ENCODE measurements around the gene UXT. TPM values are rescaled to one million over a fixed set of nuclear protein-coding genes. Genes with fewer than 3 reads are reported as not detected.

UXT gene
- total and polyA plus RNA-seq, 9 of the 15 experiments (the other 6 are each of a cell fraction or from before 2014, with no cell fraction given) = 141 to 300 (median 204) TPM

GRCh38 chrX:47650164-47651042 is 8.6 kb downstream of the UXT start, which contains the start of gene ELK1 (continued):
- TF ChIP-seq CHD7 (IDR thresholded peaks at IDR 0.05; ENCODE audit: low read depth, low read length) (no peak), ZBTB26 (CRISPR knock-in tag; IDR thresholded peaks at IDR 0.05) (no peak), TCFL5 (CRISPR knock-in tag; conservative IDR thresholded peaks at IDR 0.05) (no peak), CBX3 (IDR thresholded peaks at IDR 0.05; ENCODE audit: borderline replicate concordance in 1 of 2, low read length in 2 of 2) (0 out of 3 replicates have a peak, but pooled peaks of 1 of the 2 experiments have one; percentile 11), PATZ1 (CRISPR knock-in tag; IDR thresholded peaks at IDR 0.05; ENCODE audit: borderline replicate concordance) (no peak), TCF7L2 (IDR thresholded peaks at IDR 0.05; ENCODE audit: low read depth, low read length) (peak; percentile 59; the same call in 1 of the 2 replicates), ZC3H4 (CRISPR knock-in tag; IDR thresholded peaks at IDR 0.05; ENCODE audit: borderline replicate concordance) (no peak), NFRKB (IDR thresholded peaks at IDR 0.05; ENCODE audit: low read depth) (peak; percentile 29; the same call in 1 of the 2 replicates), ZNF184 (CRISPR knock-in tag; IDR thresholded peaks at IDR 0.05) (no peak), PTRF (tag; IDR thresholded peaks at IDR 0.05) (no peak), ETV6 (IDR thresholded peaks at IDR 0.05; ENCODE audit: borderline replicate concordance in 1 of 2, low read depth in 2 of 2, low read length in 1 of 2) (no peak), ETV6 (CRISPR knock-in tag; IDR thresholded peaks at IDR 0.05; ENCODE audit: borderline replicate concordance) (no peak)
